Right kidney (tissue), 1 donor: ENCODE measurements around the gene SFXN1.
"Not testable (repeated sequence)": the region's sequence is repeated elsewhere in the genome, so short reads cannot be mapped to it uniquely, and the experiment has no call there.

Source experiments
- DNase-seq: peaks from one replicate; pipeline ENCODE4 v3.0.0-alpha.2; 2016

Gene SFXN1

GRCh38 chr5:175493260-175493659 is 14.9 kb downstream of the SFXN1 start:
- no peak for DNase-seq

- no peak for DNase-seq
Observed at GRCh38 chr5:175493726-175494125, 15.4 kb downstream of the SFXN1 start.

- no peak for DNase-seq
Observed at GRCh38 chr5:175494264-175495183, 16.2 kb downstream of the SFXN1 start.

- no peak for DNase-seq
Observed at GRCh38 chr5:175501759-175502158, 23.4 kb downstream of the SFXN1 start.

GRCh38 chr5:175507671-175508070 is 29.3 kb downstream of the SFXN1 start:
- DNase-seq, result not testable (repeated sequence)

GRCh38 chr5:175508896-175509295 is 30.5 kb downstream of the SFXN1 start:
- DNase-seq, result no peak

- DNase-seq, result no peak
Observed at GRCh38 chr5:175513297-175513696, 34.9 kb downstream of the SFXN1 start.

- DNase-seq, result no peak
Observed at GRCh38 chr5:175513726-175514125, 35.4 kb downstream of the SFXN1 start.

GRCh38 chr5:175516933-175517823 is 38.8 kb downstream of the SFXN1 start:
- no peak for DNase-seq

- DNase-seq, result no peak
Observed at GRCh38 chr5:175517824-175518450, 39.6 kb downstream of the SFXN1 start.

GRCh38 chr5:175519006-175519405 is 40.6 kb downstream of the SFXN1 start:
- no peak for DNase-seq

GRCh38 chr5:175520321-175520720 is 42.0 kb downstream of the SFXN1 start:
- no peak for DNase-seq

GRCh38 chr5:175520873-175521272 is 42.5 kb downstream of the SFXN1 start:
- DNase-seq, result no peak

- no peak for DNase-seq
Observed at GRCh38 chr5:175521313-175521833, 43.0 kb downstream of the SFXN1 start.

- no peak for DNase-seq
Observed at GRCh38 chr5:175523292-175523691, 44.9 kb downstream of the SFXN1 start.

GRCh38 chr5:175524211-175524610 is 45.9 kb downstream of the SFXN1 start:
- DNase-seq, result no peak

- no peak for DNase-seq
Observed at GRCh38 chr5:175526691-175527090, 48.3 kb downstream of the SFXN1 start.

- no peak for DNase-seq
Observed at GRCh38 chr5:175531361-175531760, 53.0 kb downstream of the SFXN1 start.

- peak; percentile 66 for DNase-seq
Observed at GRCh38 chr5:175534070-175534932, 55.9 kb downstream of the SFXN1 start.

GRCh38 chr5:175535331-175535730 is 57.0 kb downstream of the SFXN1 start:
- DNase-seq, result not testable (repeated sequence)

- DNase-seq, result no peak
Observed at GRCh38 chr5:175535796-175536195, 57.4 kb downstream of the SFXN1 start.
